Mesothelial cell of epicardium (in vitro differentiated cells): ENCODE measurements around the gene ATP6V0B. TPM values are rescaled to one million over a fixed set of nuclear protein-coding genes. Genes with fewer than 3 reads are reported as not detected.

Source experiments
- DNase-seq, 2 experiments: peaks; one replicate each; pipeline ENCODE4 v3.0.0; 2021; ENCODE audit warnings: low spot score in 2 of 2; ENCODE audit not compliant: unreplicated experiment in 2 of 2
- H3K27ac Mint-ChIP-seq: 2 replicates; pipeline ENCODE4 v1.8.0; 2021; ENCODE audit warnings: mixed read lengths
- H3K27me3 Mint-ChIP-seq: 2 replicates; pipeline ENCODE4 v1.8.0; 2021; ENCODE audit warnings: low read depth, mixed read lengths
- H3K36me3 Mint-ChIP-seq: 2 replicates; pipeline ENCODE4 v1.8.0; 2021; ENCODE audit warnings: mixed read lengths
- H3K4me1 Mint-ChIP-seq: 2 replicates; pipeline ENCODE4 v1.8.0; 2021; ENCODE audit warnings: mixed read lengths
- H3K4me3 Mint-ChIP-seq: 2 replicates; pipeline ENCODE4 v1.8.0; 2021; ENCODE audit warnings: mild to moderate bottlenecking, moderate library complexity, mixed read lengths
- H3K9me3 Mint-ChIP-seq: 2 replicates; pipeline ENCODE4 v1.8.0; 2021; ENCODE audit warnings: mixed read lengths
- total RNA-seq: library from RNA; stranded (reverse); gene quantifications from 3 replicates; pipeline ENCODE4 v1.2.1, GENCODE V29; 2021
- TF ChIP-seq, protein P1 (sequence below): fragments of 200-600 bp; sonication (generic); IDR thresholded peaks from one replicate; pipeline ENCODE4 v1.5.0; 2021; ENCODE audit warnings: antibody characterized with exemption; ENCODE audit not compliant: unreplicated experiment

Gene ATP6V0B
- total RNA-seq, 1 donor from 2014 or later, result 72.8 TPM

GRCh38 chr1:43962324-43962723 is 12.4 kb upstream of the ATP6V0B start:
- Mint-ChIP-seq H3K27ac (no peak overlapping the region), H3K9me3 (no peaks in the 10 kb centered on the region), H3K4me1 (no peaks in the 10 kb centered on the region), H3K4me3 (no peak overlapping the region), H3K27me3 (no peaks in the 10 kb centered on the region), H3K36me3 (peaks cover 5% of the 10 kb centered on the region)
- TF ChIP-seq, protein P1, sequence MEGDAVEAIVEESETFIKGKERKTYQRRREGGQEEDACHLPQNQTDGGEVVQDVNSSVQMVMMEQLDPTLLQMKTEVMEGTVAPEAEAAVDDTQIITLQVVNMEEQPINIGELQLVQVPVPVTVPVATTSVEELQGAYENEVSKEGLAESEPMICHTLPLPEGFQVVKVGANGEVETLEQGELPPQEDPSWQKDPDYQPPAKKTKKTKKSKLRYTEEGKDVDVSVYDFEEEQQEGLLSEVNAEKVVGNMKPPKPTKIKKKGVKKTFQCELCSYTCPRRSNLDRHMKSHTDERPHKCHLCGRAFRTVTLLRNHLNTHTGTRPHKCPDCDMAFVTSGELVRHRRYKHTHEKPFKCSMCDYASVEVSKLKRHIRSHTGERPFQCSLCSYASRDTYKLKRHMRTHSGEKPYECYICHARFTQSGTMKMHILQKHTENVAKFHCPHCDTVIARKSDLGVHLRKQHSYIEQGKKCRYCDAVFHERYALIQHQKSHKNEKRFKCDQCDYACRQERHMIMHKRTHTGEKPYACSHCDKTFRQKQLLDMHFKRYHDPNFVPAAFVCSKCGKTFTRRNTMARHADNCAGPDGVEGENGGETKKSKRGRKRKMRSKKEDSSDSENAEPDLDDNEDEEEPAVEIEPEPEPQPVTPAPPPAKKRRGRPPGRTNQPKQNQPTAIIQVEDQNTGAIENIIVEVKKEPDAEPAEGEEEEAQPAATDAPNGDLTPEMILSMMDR, result no peak
- DNase-seq, result no peak

DNA sequence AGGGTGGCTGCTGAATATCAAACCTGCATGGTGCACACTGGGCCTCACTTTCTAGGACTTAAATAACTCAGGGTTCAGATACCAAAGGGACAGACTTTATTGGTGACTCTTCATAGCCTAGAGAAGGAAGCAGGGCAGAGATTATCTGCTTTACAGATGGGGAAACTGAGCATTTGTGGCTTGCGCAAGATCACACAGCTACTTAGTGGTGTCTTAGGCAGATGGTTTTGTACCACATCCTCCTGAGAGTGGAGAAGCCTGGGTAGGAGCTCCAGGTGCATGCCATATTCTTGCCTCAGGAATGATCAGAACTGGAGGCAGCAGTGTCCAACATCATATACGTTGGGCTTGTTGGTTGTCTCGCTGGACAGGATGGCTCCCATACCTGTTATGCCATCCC is 11.8 kb upstream of the ATP6V0B start:
- DNase-seq, result no peak
- Mint-ChIP-seq H3K4me3 (no peak overlapping the region), H3K27ac (no peak overlapping the region), H3K4me1 (no peaks in the 10 kb centered on the region), H3K9me3 (peaks cover 3% of the 10 kb centered on the region), H3K36me3 (peaks cover 9% of the 10 kb centered on the region), H3K27me3 (no peaks in the 10 kb centered on the region)
- TF ChIP-seq, protein P1, result no peak

DNA sequence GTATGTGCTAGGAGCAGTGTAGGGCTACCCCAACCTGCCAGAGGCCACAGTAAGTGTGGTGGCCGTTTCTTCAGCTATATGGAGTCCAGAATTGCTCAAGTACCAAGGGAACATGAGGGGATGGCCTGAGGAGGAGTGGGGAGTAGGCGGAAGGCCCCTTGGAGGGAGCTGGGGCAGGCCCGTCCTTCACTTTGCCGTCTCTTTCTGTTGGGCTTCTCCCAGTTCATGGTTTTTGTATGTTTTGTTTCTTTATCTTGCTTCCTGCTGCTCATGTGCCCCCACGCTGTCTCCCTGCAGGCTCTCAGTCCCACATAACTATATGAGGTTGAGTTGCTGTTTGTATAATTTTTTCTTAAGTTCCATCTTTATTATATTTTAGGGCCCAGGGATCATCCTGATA is 10.9 kb upstream of the ATP6V0B start:
- peaks cover 13% of the 10 kb centered on the region for H3K36me3 Mint-ChIP-seq
- H3K9me3 Mint-ChIP-seq, result peaks cover 11% of the 10 kb centered on the region
- H3K27ac Mint-ChIP-seq, result no peak overlapping the region
- H3K27me3 Mint-ChIP-seq, result no peaks in the 10 kb centered on the region
- no peaks in the 10 kb centered on the region for H3K4me1 Mint-ChIP-seq
- no peak overlapping the region for H3K4me3 Mint-ChIP-seq
- no peak for DNase-seq
- TF ChIP-seq, protein P1, result no peak

DNA sequence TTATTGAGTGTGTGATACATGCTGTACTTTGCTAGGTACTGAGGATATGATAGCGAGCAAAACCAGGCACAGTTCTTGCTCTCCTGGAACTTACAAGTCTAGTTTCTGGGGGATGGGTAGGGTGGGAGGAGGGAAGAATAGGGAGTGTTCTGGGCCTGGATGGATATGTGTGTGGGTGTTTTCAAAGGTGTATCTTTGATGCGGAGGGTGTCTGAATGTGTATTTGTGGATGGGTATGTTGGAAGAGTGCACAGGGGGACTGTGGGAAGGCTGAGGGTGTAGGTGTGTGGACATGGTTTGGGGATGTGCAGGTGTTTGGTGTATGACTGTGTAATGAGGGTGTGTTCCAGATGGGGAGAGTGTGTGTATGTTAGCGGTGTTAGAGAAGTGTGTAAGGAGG is 9.4 kb upstream of the ATP6V0B start:
- TF ChIP-seq, protein P1, result no peak
- peaks cover 13% of the 10 kb centered on the region for H3K36me3 Mint-ChIP-seq

GRCh38 chr1:43968348-43968948 is 6.3 kb upstream of the ATP6V0B start:
- TF ChIP-seq, protein P1, result no peak
- H3K27me3 Mint-ChIP-seq, result no peaks in the 10 kb centered on the region
- no peak overlapping the region for H3K27ac Mint-ChIP-seq
- peaks cover 15% of the 10 kb centered on the region for H3K4me1 Mint-ChIP-seq
- H3K9me3 Mint-ChIP-seq, result peaks cover 11% of the 10 kb centered on the region
- peaks cover 13% of the 10 kb centered on the region for H3K36me3 Mint-ChIP-seq
- DNase-seq, result no peak
- no peak overlapping the region for H3K4me3 Mint-ChIP-seq

More for the DNA sequence above, 9.4 kb upstream of the ATP6V0B start:
- peaks cover 7% of the 10 kb centered on the region for H3K4me1 Mint-ChIP-seq
- no peaks in the 10 kb centered on the region for H3K27me3 Mint-ChIP-seq
- no peak overlapping the region for H3K27ac Mint-ChIP-seq
- H3K4me3 Mint-ChIP-seq, result no peak overlapping the region
- DNase-seq, result no peak
- H3K9me3 Mint-ChIP-seq, result peaks cover 11% of the 10 kb centered on the region

- Mint-ChIP-seq H3K4me3 (peak overlapping the region; percentile 96), H3K4me1 (peaks cover 22% of the 10 kb centered on the region), H3K27ac (no peak overlapping the region), H3K36me3 (peaks cover 13% of the 10 kb centered on the region), H3K27me3 (no peaks in the 10 kb centered on the region), H3K9me3 (peaks cover 11% of the 10 kb centered on the region)
- DNase-seq, result no peak
- TF ChIP-seq, protein P1, result no peak
Observed at GRCh38 chr1:43969416-43969745, 5.4 kb upstream of the ATP6V0B start.
